HG03060 (cell line): Measurements from ENCODE around the gene AQP6.
A peak's percentile ranks its signal among the peaks of the same experiment; 100 is the strongest.

Experiments
- ATAC-seq: cut with Tn5 transposase; IDR thresholded peaks from one replicate; pipeline ENCODE4 v1.9.1; 2021; ENCODE audit warnings: low read depth, moderate number of reproducible peaks; ENCODE audit not compliant: unreplicated experiment

Gene AQP6

DNA sequence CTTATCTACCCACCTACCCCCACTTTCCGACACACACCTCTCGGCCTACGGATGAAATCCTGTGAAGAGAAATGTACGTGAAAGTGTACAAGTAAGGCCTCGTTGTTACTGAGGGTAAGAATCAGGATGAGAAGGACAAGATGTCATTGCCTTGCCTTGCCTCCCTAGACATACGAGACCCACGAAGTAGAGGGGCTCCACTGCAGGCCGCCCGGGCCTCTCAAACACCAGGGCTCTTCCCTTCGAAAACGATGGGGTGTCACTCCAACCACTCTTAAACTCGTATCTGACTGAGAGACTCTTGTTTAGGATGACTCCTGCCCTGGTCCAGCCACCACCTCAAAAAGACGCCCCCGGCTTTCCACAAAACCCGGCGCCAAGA lies 52.0 kb downstream of the AQP6 start:
- ATAC-seq = no peak

DNA sequence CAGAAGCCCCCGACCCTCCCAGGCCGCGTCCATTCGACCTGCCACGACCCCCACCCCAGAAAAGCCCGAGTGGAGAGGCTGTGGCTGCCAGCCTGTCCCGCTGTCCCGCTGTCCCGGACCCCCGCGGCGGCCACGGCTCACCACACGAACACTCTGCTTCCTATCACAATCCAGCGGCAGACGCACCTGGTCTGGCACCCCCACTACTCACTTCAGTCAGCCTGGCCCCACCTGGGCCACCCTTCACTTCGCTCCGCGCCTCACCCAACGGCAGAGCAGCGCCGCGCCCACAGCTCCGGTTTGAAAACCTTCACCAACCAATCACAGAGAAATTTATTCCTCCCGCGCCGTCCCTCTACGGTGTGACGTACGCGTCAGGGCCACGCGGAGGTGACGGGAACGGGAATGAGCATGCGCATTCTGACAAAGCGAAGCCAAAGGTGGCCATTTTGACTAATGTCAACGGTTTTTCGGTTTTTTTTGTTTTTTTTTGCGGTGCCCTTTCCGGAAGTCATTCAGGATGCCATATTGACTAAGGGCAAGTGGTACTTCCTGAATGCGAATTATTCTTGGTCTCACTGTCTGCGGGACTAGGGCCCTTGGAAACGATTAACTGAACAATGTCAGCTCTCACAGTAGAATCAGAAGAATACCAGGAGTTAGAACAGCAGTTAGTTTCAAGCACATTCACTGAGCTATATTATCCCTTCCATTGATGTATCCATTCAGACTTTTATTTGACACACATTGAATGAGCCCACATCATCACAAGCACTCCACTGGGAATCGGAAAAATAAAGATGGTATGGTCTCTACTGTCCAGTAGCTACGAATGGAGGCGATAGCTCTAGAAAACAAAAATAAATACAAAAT lies 52.7 kb downstream of the AQP6 start, which contains the start of gene RACGAP1:
RACGAP1 (minus strand) TSS at position 308 of the 873 bp plus-strand sequence. CDS start 8,779 bp downstream, outside the sequence.
- peak; percentile 92 for ATAC-seq

- ATAC-seq = no peak
Measured at GRCh38 chr12:50026691-50027090, 53.9 kb downstream of the AQP6 start.
